OCI-LY3 (cell line): ENCODE results near the gene NEB.

ENCODE experiments used
- H2AFZ ChIP-seq: fragments of 200-600, 300-600 bp; shearing (Covaris generic); 2 replicates; pipeline ENCODE4 v1.6.0; 2014; ENCODE audit warnings: antibody characterized with exemption, low read depth, low read length
- H3K27ac ChIP-seq: fragments of 200-600, 300-600 bp; sonication (generic); 2 replicates; pipeline ENCODE4 v1.5.1; 2014; ENCODE audit warnings: mild to moderate bottlenecking, low read length, moderate library complexity, mixed read lengths
- H3K27me3 ChIP-seq: fragments of 200-600, 300-600 bp; sonication (generic); 2 replicates; pipeline ENCODE4 v1.6.1; 2014; ENCODE audit warnings: low read depth, low read length, mixed read lengths
- H3K36me3 ChIP-seq: fragments of 200-600, 300-600 bp; sonication (generic); replicated peaks from 2 replicates; pipeline ENCODE3; 2014; ENCODE audit warnings: low read depth, low read length, mixed read lengths
- H3K4me1 ChIP-seq: fragments of 300-600, 200-600 bp; sonication (generic); 2 replicates; pipeline ENCODE4 v1.6.1; 2014; ENCODE audit warnings: low read length, mixed read lengths
- H3K4me2 ChIP-seq: fragments of 200-600, 300-600 bp; sonication (generic); 2 replicates; pipeline ENCODE4 v1.6.1; 2014; ENCODE audit warnings: low read length, mixed read lengths
- H3K4me3 ChIP-seq: fragments of 300-600, 200-600 bp; sonication (generic); 2 replicates; pipeline ENCODE4 v1.5.1; 2014; ENCODE audit warnings: antibody characterized with exemption, mild to moderate bottlenecking, low read length, moderate library complexity
- H3K79me2 ChIP-seq: fragments of 300-600, 200-600 bp; shearing (Covaris generic); 2 replicates; pipeline ENCODE4 v1.6.1; 2014; ENCODE audit warnings: mild to moderate bottlenecking, low read length, mixed read lengths
- H3K9ac ChIP-seq: fragments of 300-600, 200-600 bp; shearing (Covaris generic); 2 replicates; pipeline ENCODE4 v1.6.0; 2014; ENCODE audit warnings: mild to moderate bottlenecking, low read length, moderate library complexity
- H3K9me3 ChIP-seq: fragments of 200-600, 300-600 bp; shearing (Covaris generic); 2 replicates; pipeline ENCODE4 v1.6.1; 2014; ENCODE audit warnings: low read length, mixed read lengths; ENCODE audit not compliant: insufficient read depth
- H4K20me1 ChIP-seq: fragments of 200-600, 300-600 bp; sonication (generic); 2 replicates; pipeline ENCODE4 v1.6.1; 2016; ENCODE audit warnings: low read length, mixed read lengths; ENCODE audit not compliant: insufficient read depth
- CTCF ChIP-seq: fragments of 200-600, 300-600 bp; sonication (generic); IDR thresholded peaks from 2 replicates; pipeline ENCODE4 v1.5.1; 2014; ENCODE audit warnings: antibody characterized with exemption, low read length, low read depth
- EZH2phosphoT487 ChIP-seq: fragments of 200-600 bp; shearing (Covaris generic); IDR thresholded peaks from 2 replicates; pipeline ENCODE4 v1.6.1; 2018; ENCODE audit warnings: antibody characterized with exemption, mixed run types, low read depth

The NEB gene

GRCh38 chr2:151630372-151630771 is 103.9 kb downstream of the NEB start:
- Histone ChIP-seq H2AFZ (no peak overlapping the region), H4K20me1 (no peaks in the 10 kb centered on the region), H3K36me3 (no peaks in the 10 kb centered on the region), H3K79me2 (no peaks in the 10 kb centered on the region), H3K4me3 (no peak overlapping the region), H3K27ac (no peak overlapping the region), H3K27me3 (no peaks in the 10 kb centered on the region), H3K9me3 (no peaks in the 10 kb centered on the region), H3K4me2 (no peak overlapping the region), H3K4me1 (no peaks in the 10 kb centered on the region), H3K9ac (no peak overlapping the region)
- TF ChIP-seq EZH2phosphoT487 (no peak), CTCF (no peak)

DNA sequence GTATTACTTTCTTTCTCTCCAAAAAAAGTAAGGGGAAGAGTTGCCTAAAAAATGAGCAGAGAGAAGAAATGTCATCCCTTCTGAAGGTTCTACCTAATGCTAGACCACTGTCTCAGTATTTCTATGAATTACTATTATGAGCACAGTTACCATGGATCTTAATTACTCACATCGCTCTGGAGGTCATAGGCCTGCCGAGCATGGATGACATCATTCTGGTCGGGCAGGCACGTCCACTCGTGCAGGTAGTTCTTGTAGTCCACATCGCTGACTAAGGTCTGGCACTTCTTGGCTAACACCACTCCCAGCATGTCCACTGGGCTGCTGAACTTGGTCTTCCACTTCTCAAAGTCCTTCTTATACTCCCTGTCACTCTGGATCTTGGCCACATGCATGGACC is 106.9 kb downstream of the NEB start:
- no peak overlapping the region for H3K9ac ChIP-seq
- no peak overlapping the region for H3K4me2 ChIP-seq
- TF ChIP-seq EZH2phosphoT487 (no peak), CTCF (no peak)
- no peaks in the 10 kb centered on the region for H4K20me1 ChIP-seq
- no peak overlapping the region for H3K27ac ChIP-seq
- no peaks in the 10 kb centered on the region for H3K36me3 ChIP-seq
- H3K9me3 ChIP-seq: no peaks in the 10 kb centered on the region
- H3K27me3 ChIP-seq: no peaks in the 10 kb centered on the region
- H3K4me3 ChIP-seq: no peak overlapping the region
- no peaks in the 10 kb centered on the region for H3K4me1 ChIP-seq
- no peaks in the 10 kb centered on the region for H3K79me2 ChIP-seq
- H2AFZ ChIP-seq: no peak overlapping the region

GRCh38 chr2:151624271-151624670 is 110.0 kb downstream of the NEB start:
- H3K79me2 ChIP-seq: no peaks in the 10 kb centered on the region
- TF ChIP-seq CTCF (no peak), EZH2phosphoT487 (no peak)
- no peaks in the 10 kb centered on the region for H3K27me3 ChIP-seq
- peaks cover 5% of the 10 kb centered on the region for H3K4me1 ChIP-seq
- H3K4me2 ChIP-seq: no peak overlapping the region
- no peak overlapping the region for H3K4me3 ChIP-seq
- no peak overlapping the region for H3K9ac ChIP-seq
- no peaks in the 10 kb centered on the region for H4K20me1 ChIP-seq
- no peaks in the 10 kb centered on the region for H3K36me3 ChIP-seq
- H3K9me3 ChIP-seq: no peaks in the 10 kb centered on the region
- no peak overlapping the region for H3K27ac ChIP-seq
- no peak overlapping the region for H2AFZ ChIP-seq

DNA sequence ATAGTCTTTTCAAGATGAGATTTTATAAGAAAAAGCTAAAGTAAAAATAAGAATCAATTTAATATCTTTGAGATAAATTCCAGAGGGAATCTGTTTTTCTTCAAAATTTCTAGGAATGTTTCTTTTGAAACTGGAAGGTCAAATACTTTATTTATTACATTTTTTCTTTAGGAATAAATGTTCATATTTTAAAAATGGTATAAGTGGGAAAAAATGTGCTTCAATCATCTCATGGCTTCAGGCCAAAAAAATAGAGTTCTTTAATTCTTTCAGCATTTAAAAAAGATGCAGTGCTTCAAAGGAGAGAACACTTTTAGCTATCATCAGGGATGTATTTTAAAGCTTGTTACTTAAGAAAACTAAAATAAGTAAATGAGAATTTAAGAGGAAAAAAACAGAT is 110.6 kb downstream of the NEB start:
- H2AFZ ChIP-seq: no peak overlapping the region
- no peak for TF ChIP-seq CTCF
- TF ChIP-seq EZH2phosphoT487: no peak
- no peaks in the 10 kb centered on the region for H3K79me2 ChIP-seq
- H4K20me1 ChIP-seq: no peaks in the 10 kb centered on the region
- no peaks in the 10 kb centered on the region for H3K36me3 ChIP-seq
- no peak overlapping the region for H3K27ac ChIP-seq
- no peak overlapping the region for H3K4me2 ChIP-seq
- peaks cover 10% of the 10 kb centered on the region for H3K4me1 ChIP-seq
- no peak overlapping the region for H3K9ac ChIP-seq
- no peaks in the 10 kb centered on the region for H3K27me3 ChIP-seq
- no peaks in the 10 kb centered on the region for H3K9me3 ChIP-seq
- no peak overlapping the region for H3K4me3 ChIP-seq
